ENCODE results near the gene TNNT3. TPM values are rescaled to one million over a fixed set of nuclear protein-coding genes. Genes with fewer than 3 reads are reported as not detected.

Gene TNNT3
- total RNA-seq, 1 experiment from 2014 or later: not detected

- no peak overlapping the region for H3K4me2 ChIP-seq (ENCODE audit: insufficient read depth, insufficient read length, low read length)
- H3K23me2 ChIP-seq (ENCODE audit: insufficient read length, low read depth, low read length, poor library complexity, severe bottlenecking): peaks cover 3% of the 10 kb centered on the region
- H4K20me1 ChIP-seq (ENCODE audit: control insufficient read depth, insufficient read depth, insufficient read length): no peaks in the 10 kb centered on the region
- H2BK20ac ChIP-seq (ENCODE audit: low read depth, low read length, poor library complexity, severe bottlenecking): no peak overlapping the region
- no peak overlapping the region for H3K18ac ChIP-seq (ENCODE audit: insufficient read length, low read depth, low read length)
- H3K14ac ChIP-seq (ENCODE audit: insufficient read depth, low read length): no peak overlapping the region
- no peaks in the 10 kb centered on the region for H3K27me3 ChIP-seq (ENCODE audit: insufficient read depth, low read length)
- H2BK5ac ChIP-seq (ENCODE audit: insufficient read length, low read length): no peak overlapping the region
- H3K9me3 Mint-ChIP-seq: no peaks in the 10 kb centered on the region
- no peak overlapping the region for H3K56ac ChIP-seq (ENCODE audit: insufficient read length, low read depth, low read length)
- no peak for DNase-seq
- no peak overlapping the region for H3K27ac Mint-ChIP-seq
- TF ChIP-seq CTCF (conservative IDR thresholded peaks at IDR 0.05): no peak
- WGBS (ENCODE audit: extremely low coverage, insufficient read length, low lambda C conversion rate): 100% methylated on average over 4 of the region's 4 CpGs
- H3K36me3 Mint-ChIP-seq (ENCODE audit: insufficient read depth in 1 of 3, low read depth in 3 of 3): no peaks in the 10 kb centered on the region
- no peak overlapping the region for H4K5ac ChIP-seq (ENCODE audit: insufficient read length, low read depth, low read length)
- H3K4me3 Mint-ChIP-seq: no peak overlapping the region
- H2BK120ac ChIP-seq (ENCODE audit: low read depth, low read length, poor library complexity, severe bottlenecking): no peak overlapping the region
- no peaks in the 10 kb centered on the region for H3K4me1 ChIP-seq (ENCODE audit: insufficient read depth, low read length)
- no peak overlapping the region for H2BK12ac ChIP-seq (ENCODE audit: insufficient read length, low read depth, low read length)
- no peak overlapping the region for H2BK15ac ChIP-seq (ENCODE audit: low read depth, low read length)
- no peak overlapping the region for H3K9ac ChIP-seq (ENCODE audit: extremely low read depth, insufficient read length, low read length)
- no peak overlapping the region for H3T11ph ChIP-seq (ENCODE audit: low read length)
- H3K27me3 Mint-ChIP-seq (ENCODE audit: low read depth): peaks cover 15% of the 10 kb centered on the region
- no peak overlapping the region for H3K27ac ChIP-seq (ENCODE audit: insufficient read length, low read depth, low read length)
- H2AK5ac ChIP-seq (ENCODE audit: insufficient read length, low read length): no peak overlapping the region
- H3K9me3 ChIP-seq (ENCODE audit: control insufficient read depth, low read depth, low read length): no peaks in the 10 kb centered on the region
- no peak overlapping the region for H4K8ac ChIP-seq (replicated peaks; ENCODE audit: insufficient read length, low read depth, low read length)
- no peaks in the 10 kb centered on the region for H3K79me2 ChIP-seq (ENCODE audit: insufficient read depth, low read length)
- no peak overlapping the region for H4K91ac ChIP-seq (ENCODE audit: insufficient read length, low read depth, low read length)
- H3K23ac ChIP-seq (ENCODE audit: insufficient read length, low read depth, low read length): no peak overlapping the region
- no peaks in the 10 kb centered on the region for H3K79me1 ChIP-seq (ENCODE audit: insufficient read depth, low read depth, low read length, poor library complexity, severe bottlenecking)
- no peak overlapping the region for H3K4ac ChIP-seq (ENCODE audit: low read depth, low read length)
- peaks cover 0 to 6% of the 10 kb centered on the region in 2 experiments; a peak in 1 of 4 replicates for H3K4me1 Mint-ChIP-seq
- no peak overlapping the region for H2AFZ ChIP-seq (ENCODE audit: low read length)
Measured at GRCh38 chr11:1932681-1933080, 13.2 kb downstream of the TNNT3 start.
